Naive thymus-derived CD4-positive, alpha-beta T cell (primary cell): ENCODE data around the gene RTEL1. TPM values are rescaled to one million over a fixed set of nuclear protein-coding genes. Genes with fewer than 3 reads are reported as not detected.

Source experiments
- ATAC-seq: fragments of 150-1000 bp; cut with Tn5 transposase; 2 replicates; pipeline ENCODE4 v1.10.0; 2021; ENCODE audit warnings: mild to moderate bottlenecking, moderate library complexity
- CTCF ChIA-PET: fragments of 350-600 bp; sonication (Branson Sonifier 250); formaldehyde crosslinking; loops from one replicate; lab custom pipeline; 2021; ENCODE audit warnings: antibody characterized with exemption; lab: Charles Lee
- POLR2A ChIA-PET: fragments of 350-600 bp; sonication (Branson Sonifier 250); formaldehyde crosslinking; loops from one replicate; lab custom pipeline; 2021; ENCODE audit warnings: antibody characterized with exemption, inconsistent platforms; lab: Charles Lee
- DNase-seq, 9 donors: peaks; one replicate each; pipeline versions ENCODE4 v3.0.0 to v3.0.0-alpha.2; 2020 to 2022; ENCODE audit warnings: mixed read lengths in 1 of 9
- H3K27ac ChIP-seq: one replicate; pipeline ENCODE4 v1.7.0; 2013; ENCODE audit warnings: mild to moderate bottlenecking, low read depth, low read length, moderate library complexity
- H3K27me3 ChIP-seq, 2 donors: one replicate each; pipeline ENCODE4 v1.7.0; 2013; ENCODE audit warnings: low read length in 2 of 2, mild to moderate bottlenecking in 2 of 2, moderate library complexity in 2 of 2; ENCODE audit not compliant: control insufficient read depth in 2 of 2, insufficient read depth in 2 of 2
- H3K36me3 ChIP-seq, 3 experiments: 1 replicate in 2 of 3; 2 replicates in 1 of 3; pipeline ENCODE4 v1.7.0; 2013; ENCODE audit warnings: low read length in 3 of 3, mild to moderate bottlenecking in 3 of 3, moderate library complexity in 1 of 3; ENCODE audit not compliant: insufficient read depth in 3 of 3, control insufficient read depth in 2 of 3
- H3K4me1 ChIP-seq, 2 donors: one replicate each; pipeline ENCODE4 v1.7.0; 2013; ENCODE audit warnings: low read length in 2 of 2, mild to moderate bottlenecking in 2 of 2, moderate library complexity in 1 of 2; ENCODE audit not compliant: control insufficient read depth in 2 of 2, insufficient read depth in 2 of 2
- H3K4me3 ChIP-seq: 2 replicates; pipeline ENCODE4 v1.7.0; 2013; ENCODE audit warnings: mild to moderate bottlenecking, low read length
- H3K9me3 ChIP-seq, 3 experiments: 1 replicate in 2 of 3; 2 replicates in 1 of 3; pipeline ENCODE4 v1.7.0; 2013; ENCODE audit warnings: low read length in 3 of 3; ENCODE audit not compliant: control insufficient read depth in 2 of 3
- H3K27ac Mint-ChIP-seq, 9 donors: one replicate each; pipeline ENCODE4 v1.8.0; 2020 to 2022; ENCODE audit warnings: mixed read lengths in 9 of 9, mild to moderate bottlenecking in 8 of 9, moderate library complexity in 5 of 9, inconsistent platforms in 2 of 9
- H3K27me3 Mint-ChIP-seq, 5 donors: one replicate each; pipeline ENCODE4 v1.8.0; 2021 to 2022; ENCODE audit warnings: mixed read lengths in 5 of 5, mild to moderate bottlenecking in 1 of 5
- H3K36me3 Mint-ChIP-seq, 5 donors: one replicate each; pipeline ENCODE4 v1.8.0; 2020 to 2022; ENCODE audit warnings: mixed read lengths in 5 of 5, mild to moderate bottlenecking in 3 of 5, inconsistent platforms in 1 of 5
- H3K4me1 Mint-ChIP-seq, 7 donors: one replicate each; pipeline ENCODE4 v1.8.0; 2020 to 2022; ENCODE audit warnings: mixed read lengths in 7 of 7, mild to moderate bottlenecking in 3 of 7, inconsistent platforms in 1 of 7
- H3K4me3 Mint-ChIP-seq, 10 donors: one replicate each; pipeline ENCODE4 v1.8.0; 2020 to 2022; ENCODE audit warnings: mild to moderate bottlenecking in 10 of 10, mixed read lengths in 10 of 10, moderate library complexity in 6 of 10, inconsistent platforms in 2 of 10
- H3K9me3 Mint-ChIP-seq, 11 donors: one replicate each; pipeline ENCODE4 v1.8.0; 2020 to 2022; ENCODE audit warnings: mixed read lengths in 11 of 11, mild to moderate bottlenecking in 4 of 11, inconsistent platforms in 1 of 11, moderate library complexity in 1 of 11
- intact Hi-C, 2 donors: fragments of 100-400 bp; cut with micrococcal nuclease; formaldehyde crosslinking; loops; one replicate each; pipeline ENCODE4 v1.15.1; 2023
- polyA plus RNA-seq, 2 donors: library from polyadenylated mRNA; unstranded; fragments of 300-500 nt; fragmentation: Illumina TruSeq; gene quantifications; one replicate each; pipeline ENCODE4 v1.2.3, GENCODE V29; 2021
- total RNA-seq, 6 experiments: library from RNA in 5 of 6; stranded (reverse) in 5 of 6; gene quantifications; 1 replicate in 5 of 6; 2 replicates in 1 of 6; pipeline ENCODE4 v1.2.3 and lab custom pipeline; 2021 to 2026

Gene RTEL1
- total and polyA plus RNA-seq, 7 experiments from 2014 or later, result 1.9 to 47.2 (median 31.6) TPM

GRCh38 chr20:63619505-63619904 is 38.6 kb upstream of the RTEL1 start:
- Histone ChIP-seq H3K4me1 (peaks cover 0 to 6% of the 10 kb centered on the region in 2 donors), H3K36me3 (peaks cover 0 to 47% (median 0%) of the 10 kb centered on the region in 3 experiments), H3K9me3 (no peaks in the 10 kb centered on the region), H3K27me3 (no peaks in the 10 kb centered on the region), H3K27ac (no peak overlapping the region), H3K4me3 (no peak overlapping the region)
- H3K27ac Mint-ChIP-seq, result no peak overlapping the region
- H3K9me3 Mint-ChIP-seq, result no peaks in the 10 kb centered on the region
- ATAC-seq (no peak), DNase-seq (no peak)
- H3K4me1 Mint-ChIP-seq, result peaks cover 17 to 48% (median 24%) of the 10 kb centered on the region in 7 donors
- ChIA-PET POLR2A (interaction anchor here (0.6 to 4.1 kb wide), 2 partner anchors 9 to 293 kb away, joined by 3 to 24 read pairs; partner anchors contain the start of gene GMEB2), CTCF (no interaction called here)
- no peaks in the 10 kb centered on the region for H3K27me3 Mint-ChIP-seq
- H3K36me3 Mint-ChIP-seq, result peaks cover 0 to 46% (median 9%) of the 10 kb centered on the region in 5 donors
- intact Hi-C loops, result no loop called here
- no peak overlapping the region for H3K4me3 Mint-ChIP-seq

- Mint-ChIP-seq H3K36me3 (peaks cover 0 to 35% (median 5%) of the 10 kb centered on the region in 5 donors), H3K4me1 (peaks cover 21 to 62% (median 31%) of the 10 kb centered on the region in 7 donors), H3K9me3 (no peaks in the 10 kb centered on the region), H3K4me3 (peak overlapping the region in 2 of 10 donors; percentile 41 to 44), H3K27me3 (no peaks in the 10 kb centered on the region), H3K27ac (peak overlapping the region in 7 of 9 donors; percentile 31 to 92 (median 59))
- CTCF ChIA-PET, result interaction anchor here (0.7 to 0.9 kb wide), 2 partner anchors 17 to 21 kb away, joined by 3 read pairs; no protein-coding TSS in a partner anchor
- intact Hi-C loops, result loop anchor here in 1 of 2 donors (10.0 kb wide), 1 partner anchor 826 kb away; the partner anchor contains the start of gene MRGBP
- Histone ChIP-seq H3K27ac (no peak overlapping the region), H3K27me3 (no peaks in the 10 kb centered on the region), H3K36me3 (peaks cover 0 to 35% (median 0%) of the 10 kb centered on the region in 3 experiments), H3K4me3 (no peak overlapping the region), H3K4me1 (peaks cover 6 to 9% of the 10 kb centered on the region in 2 donors), H3K9me3 (no peaks in the 10 kb centered on the region)
- no peak for DNase-seq
- POLR2A ChIA-PET, result interaction anchor here (0.7 to 13.3 kb wide), 2 partner anchors 18 to 19 kb away, joined by 3 to 552 read pairs; no protein-coding TSS in a partner anchor
- ATAC-seq, result no peak
These were observed 37.1 kb upstream of the RTEL1 start for GRCh38 chr20:63620991-63621390.

- no peaks in the 10 kb centered on the region for H3K9me3 ChIP-seq
- CTCF ChIA-PET, result no interaction called here
- H3K27ac ChIP-seq, result no peak overlapping the region
- Mint-ChIP-seq H3K36me3 (peaks cover 0 to 27% (median 0%) of the 10 kb centered on the region in 5 donors), H3K27me3 (no peaks in the 10 kb centered on the region), H3K9me3 (no peaks in the 10 kb centered on the region), H3K27ac (peak overlapping the region in 5 of 9 donors; percentile 30 to 45 (median 36)), H3K4me3 (peak overlapping the region in 2 of 10 donors; percentile 19 to 48), H3K4me1 (peaks cover 21 to 57% (median 31%) of the 10 kb centered on the region in 7 donors)
- H3K4me3 ChIP-seq, result no peak overlapping the region
- intact Hi-C loops, result loop anchor here in 1 of 2 donors (10.0 kb wide), 1 partner anchor 827 kb away; the partner anchor contains the start of gene MRGBP
- no peak for ATAC-seq
- H3K4me1 ChIP-seq, result peaks cover 6 to 9% of the 10 kb centered on the region in 2 donors
- POLR2A ChIA-PET, result interaction anchor here (1.2 to 13.3 kb wide), 2 partner anchors 10 to 17 kb away, joined by 4 to 552 read pairs; no protein-coding TSS in a partner anchor
- H3K27me3 ChIP-seq, result no peaks in the 10 kb centered on the region
- no peak for DNase-seq
- H3K36me3 ChIP-seq, result peaks cover 0 to 27% (median 0%) of the 10 kb centered on the region in 3 experiments
These were observed 36.0 kb upstream of the RTEL1 start for GRCh38 chr20:63622096-63622495.

GRCh38 chr20:63622732-63623131 is 35.4 kb upstream of the RTEL1 start:
- Mint-ChIP-seq H3K4me3 (peak overlapping the region in 3 of 10 donors; percentile 6 to 33 (median 19)), H3K27me3 (no peaks in the 10 kb centered on the region), H3K36me3 (peaks cover 0 to 25% (median 0%) of the 10 kb centered on the region in 5 donors), H3K9me3 (no peaks in the 10 kb centered on the region), H3K4me1 (peaks cover 21 to 57% (median 31%) of the 10 kb centered on the region in 7 donors), H3K27ac (peak overlapping the region in 6 of 9 donors; percentile 32 to 65 (median 48))
- intact Hi-C loops, result loop anchor here in 1 of 2 donors (10.0 kb wide), 1 partner anchor 828 kb away; the partner anchor contains the start of gene MRGBP
- Histone ChIP-seq H3K4me1 (peaks cover 6 to 9% of the 10 kb centered on the region in 2 donors), H3K27ac (no peak overlapping the region), H3K27me3 (no peaks in the 10 kb centered on the region), H3K36me3 (peaks cover 0 to 25% (median 0%) of the 10 kb centered on the region in 3 experiments), H3K4me3 (no peak overlapping the region), H3K9me3 (no peaks in the 10 kb centered on the region)
- DNase-seq, result no peak
- CTCF ChIA-PET, result no interaction called here
- ATAC-seq, result no peak
- POLR2A ChIA-PET, result interaction anchor here (1.2 to 13.3 kb wide), 2 partner anchors 10 to 17 kb away, joined by 4 to 552 read pairs; no protein-coding TSS in a partner anchor

- H3K9me3 Mint-ChIP-seq, result peaks cover 0 to 2% (median 0%) of the 10 kb centered on the region in 11 donors
- peak overlapping the region in 5 of 10 donors; percentile 25 to 83 (median 43) for H3K4me3 Mint-ChIP-seq
- H3K27me3 Mint-ChIP-seq, result no peaks in the 10 kb centered on the region
- CTCF ChIA-PET, result interaction anchor here (1.1 to 1.9 kb wide), 4 partner anchors 11 to 87 kb away, joined by 3 to 11 read pairs (median 3); partner anchors contain the start of gene PTK6
- peaks cover 33 to 59% (median 43%) of the 10 kb centered on the region in 7 donors for H3K4me1 Mint-ChIP-seq
- no peak overlapping the region for H3K27ac ChIP-seq
- H3K27me3 ChIP-seq, result no peaks in the 10 kb centered on the region
- DNase-seq, result no peak
- H3K4me3 ChIP-seq, result no peak overlapping the region
- intact Hi-C loops, result loop anchor here in 1 of 2 donors (10.0 kb wide), 1 partner anchor 830 kb away; the partner anchor contains the start of gene MRGBP
- no peak for ATAC-seq
- POLR2A ChIA-PET, result interaction anchor here (1.1 to 13.3 kb wide), 10 partner anchors 15 to 126 kb away, joined by 3 to 552 read pairs (median 4); partner anchors contain the start of genes ARFRP1, RTEL1 and ZGPAT
- H3K36me3 ChIP-seq, result peaks cover 0 to 10% (median 0%) of the 10 kb centered on the region in 3 experiments
- peak overlapping the region in 6 of 9 donors; percentile 14 to 88 (median 61) for H3K27ac Mint-ChIP-seq
- H3K4me1 ChIP-seq, result peaks cover 17 to 22% of the 10 kb centered on the region in 2 donors
- H3K36me3 Mint-ChIP-seq, result peaks cover 4 to 23% (median 10%) of the 10 kb centered on the region in 5 donors
- no peaks in the 10 kb centered on the region for H3K9me3 ChIP-seq
These were observed 33.6 kb upstream of the RTEL1 start for GRCh38 chr20:63624486-63624885.

- H3K27ac Mint-ChIP-seq, result peak overlapping the region; percentile 77 to 97 (median 94)
- peaks cover 24 to 29% of the 10 kb centered on the region in 2 donors for H3K4me1 ChIP-seq
- DNase-seq (peak in 4 of 9 donors; percentile 19 to 39 (median 33)), ATAC-seq (no peak)
- H3K4me1 Mint-ChIP-seq, result peaks cover 29 to 61% (median 44%) of the 10 kb centered on the region in 7 donors
- H3K4me3 ChIP-seq, result peak overlapping the region; percentile 67
- CTCF ChIA-PET, result interaction anchor here (1.4 to 1.9 kb wide), 2 partner anchors 16 to 87 kb away, joined by 3 to 11 read pairs; no protein-coding TSS in a partner anchor
- peak overlapping the region; percentile 68 to 86 (median 81) for H3K4me3 Mint-ChIP-seq
- POLR2A ChIA-PET, result interaction anchor here (0.7 to 13.3 kb wide), 10 partner anchors 13 to 270 kb away, joined by 3 to 552 read pairs (median 4); partner anchors contain the start of genes ARFRP1, RTEL1, STMN3 and ZGPAT
- no peaks in the 10 kb centered on the region for H3K9me3 ChIP-seq
- H3K36me3 ChIP-seq, result peaks cover 0 to 11% (median 0%) of the 10 kb centered on the region in 3 experiments
- intact Hi-C loops, result loop anchor here (2.0 to 10.0 kb wide), 5 partner anchors 81 to 831 kb away; partner anchors contain the start of genes ARFGAP1 (in 1 of the 2), ARFRP1 (in 1 of the 2), LIME1 (in 1 of the 2) and MRGBP (in 1 of the 2)
- peaks cover 0 to 2% (median 0%) of the 10 kb centered on the region in 11 donors for H3K9me3 Mint-ChIP-seq
- peak overlapping the region; percentile 98 for H3K27ac ChIP-seq
- H3K27me3 ChIP-seq, result no peaks in the 10 kb centered on the region
- no peaks in the 10 kb centered on the region for H3K27me3 Mint-ChIP-seq
- peaks cover 4 to 28% (median 13%) of the 10 kb centered on the region in 5 donors for H3K36me3 Mint-ChIP-seq
These were observed 32.2 kb upstream of the RTEL1 start for GRCh38 chr20:63625771-63626423.
